ENCODE measurements around the gene JUND.

JUND gene

GRCh38 chr19:18282021-18282787 lies 782 bp upstream of the JUND start:
- peak overlapping the region; percentile 53 for H3K4me3 ChIP-seq (ENCODE audit: low read depth, low read length)
- DNase-seq (ENCODE audit: low read depth), result no peak
- TF ChIP-seq CTCF (conservative IDR thresholded peaks at IDR 0.05; ENCODE audit: low read depth, low read length), result no peak

- TF ChIP-seq CTCF (conservative IDR thresholded peaks at IDR 0.05; ENCODE audit: low read depth, low read length), result no peak
- peak overlapping the region; percentile 99 for H3K4me3 ChIP-seq (ENCODE audit: low read depth, low read length)
Measured at GRCh38 chr19:18280247-18281081, 958 bp downstream of the JUND start.

GRCh38 chr19:18279516-18280246 lies 1.7 kb downstream of the JUND start:
- DNase-seq (ENCODE audit: low read depth), result peak; percentile 97
- TF ChIP-seq CTCF (conservative IDR thresholded peaks at IDR 0.05; ENCODE audit: low read depth, low read length), result peak; percentile 95
- H3K4me3 ChIP-seq (ENCODE audit: low read depth, low read length), result peak overlapping the region; percentile 99

More at GRCh38 chr19:18280247-18281081, 958 bp downstream of the JUND start:
- peak; percentile 74 for DNase-seq (ENCODE audit: low read depth)

- TF ChIP-seq CTCF (conservative IDR thresholded peaks at IDR 0.05; ENCODE audit: low read depth, low read length), result no peak
- peak overlapping the region; percentile 99 for H3K4me3 ChIP-seq (ENCODE audit: low read depth, low read length)
- peak; percentile 34 for DNase-seq (ENCODE audit: low read depth)
Measured at GRCh38 chr19:18279266-18279515, 2.2 kb downstream of the JUND start.

GRCh38 chr19:18278521-18279265 lies 2.7 kb downstream of the JUND start:
- peak overlapping the region; percentile 99 for H3K4me3 ChIP-seq (ENCODE audit: low read depth, low read length)
- TF ChIP-seq CTCF (conservative IDR thresholded peaks at IDR 0.05; ENCODE audit: low read depth, low read length), result peak; percentile 45
- peak; percentile 38 for DNase-seq (ENCODE audit: low read depth)

GRCh38 chr19:18274781-18275356 lies 6.6 kb downstream of the JUND start:
- TF ChIP-seq CTCF (conservative IDR thresholded peaks at IDR 0.05; ENCODE audit: low read depth, low read length), result no peak
- DNase-seq (ENCODE audit: low read depth), result peak; percentile 85
- H3K4me3 ChIP-seq (ENCODE audit: low read depth, low read length), result no peak overlapping the region
